Daoy (cell line): Measurements from ENCODE around the gene C16orf54. TPM values are rescaled to one million over a fixed set of nuclear protein-coding genes. Genes with fewer than 3 reads are reported as not detected.
"Not testable (repeated sequence)": the region's sequence is repeated elsewhere in the genome, so short reads cannot be mapped to it uniquely, and the experiment has no call there.

Experiments
- DNase-seq: peaks from one replicate; pipeline ENCODE4 v3.0.0-alpha.2; 2015; ENCODE audit warnings: low read depth
- total RNA-seq: library from RNA; depleted of rRNA; stranded (reverse); fragments of >200 nt; shearing (Covaris generic); gene quantifications from 2 replicates; pipeline ENCODE4 v1.2.3, GENCODE V29; 2014

The C16orf54 gene
- total RNA-seq, 1 experiment from 2014 or later: 0.11 TPM

DNA sequence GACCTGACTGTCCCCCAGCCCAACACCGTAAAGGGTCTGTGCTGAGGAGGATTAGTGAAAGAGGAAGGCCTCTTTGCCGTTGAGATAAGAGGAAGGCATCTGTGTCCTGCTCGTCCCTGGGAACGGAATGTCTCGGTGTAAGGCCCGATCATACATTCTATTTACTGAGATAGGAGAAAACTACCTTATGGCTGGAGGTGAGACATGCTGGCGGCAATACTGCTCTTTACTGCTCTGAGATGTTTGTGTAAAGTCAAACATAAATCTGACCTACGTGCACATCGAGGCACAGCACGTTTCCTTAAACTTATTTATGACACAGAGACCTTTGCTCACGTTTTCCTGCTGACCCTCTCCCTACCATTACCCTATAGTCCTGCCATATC, 5.2 kb downstream of the C16orf54 start:
- DNase-seq: not testable (repeated sequence)

DNA sequence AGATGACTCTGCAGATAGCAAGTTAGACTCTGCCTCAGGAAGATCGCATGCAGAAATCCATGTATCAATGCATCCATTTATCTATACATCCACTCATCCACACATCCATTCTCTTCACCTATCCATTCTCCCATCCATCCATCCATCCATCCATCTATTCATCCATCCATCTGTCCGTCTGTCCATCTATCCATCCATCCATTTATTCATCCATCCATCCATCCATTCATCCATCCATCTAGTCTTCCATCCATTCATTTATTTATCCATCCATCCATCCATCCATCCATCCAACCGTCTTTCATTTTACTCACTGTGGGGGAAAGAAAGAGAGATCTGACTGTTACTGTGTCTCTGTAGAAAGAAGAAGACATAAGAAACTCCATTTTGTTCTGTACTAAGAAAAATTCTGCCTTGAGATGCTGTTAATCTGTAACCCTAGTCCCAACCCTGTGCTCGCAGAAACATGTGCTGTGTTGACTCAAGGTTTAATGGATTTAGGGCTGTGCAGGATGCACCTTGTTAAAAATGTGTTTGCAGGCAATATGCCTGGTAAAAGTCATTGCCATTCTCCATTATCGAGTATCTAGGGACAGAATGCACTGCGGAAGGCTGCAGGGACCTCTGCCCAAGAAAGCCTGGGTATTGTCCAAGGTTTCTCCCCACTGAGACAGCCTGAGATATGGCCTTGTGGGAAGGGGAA, 5.7 kb downstream of the C16orf54 start:
- DNase-seq: not testable (repeated sequence)

DNA sequence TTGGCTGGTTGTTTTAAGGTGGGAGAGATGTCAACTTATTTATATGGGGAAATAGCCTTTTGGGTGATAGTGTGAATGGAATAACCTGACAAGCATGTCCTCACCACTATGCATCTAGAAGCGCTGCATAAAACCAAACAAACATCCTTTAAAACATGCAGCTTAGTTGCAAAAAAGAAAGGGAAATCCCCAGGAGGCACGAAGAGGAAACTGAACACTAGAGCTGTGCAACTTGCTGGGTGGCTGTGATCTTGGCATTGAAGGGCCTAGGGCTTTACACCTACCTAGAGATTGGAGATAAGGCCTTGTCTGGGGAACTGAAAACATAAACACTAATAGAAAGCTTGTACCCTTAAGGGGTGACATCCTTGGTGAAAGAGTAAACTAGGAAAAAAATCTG, 7.3 kb downstream of the C16orf54 start:
- no peak for DNase-seq

DNA sequence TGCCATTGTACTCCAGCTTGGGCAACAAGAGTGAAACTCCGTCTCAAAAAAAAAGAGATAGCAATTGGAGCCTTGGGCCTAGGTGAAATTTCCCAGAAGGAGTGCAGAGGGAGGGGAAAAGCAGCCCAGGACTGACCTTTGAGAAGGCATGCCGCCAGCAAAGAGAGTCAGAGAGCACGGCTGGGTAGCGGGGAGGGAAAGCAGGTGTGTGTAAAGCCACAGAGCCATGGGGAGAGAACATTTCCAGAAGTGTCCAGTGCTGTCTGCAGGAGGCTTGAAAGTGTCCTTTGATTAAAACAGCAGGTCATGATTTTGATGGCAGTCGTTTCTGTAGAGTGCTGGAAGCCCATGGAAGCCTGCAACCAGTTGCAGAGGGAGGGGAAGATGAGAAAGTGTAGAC, 8.1 kb downstream of the C16orf54 start:
- no peak for DNase-seq

DNA sequence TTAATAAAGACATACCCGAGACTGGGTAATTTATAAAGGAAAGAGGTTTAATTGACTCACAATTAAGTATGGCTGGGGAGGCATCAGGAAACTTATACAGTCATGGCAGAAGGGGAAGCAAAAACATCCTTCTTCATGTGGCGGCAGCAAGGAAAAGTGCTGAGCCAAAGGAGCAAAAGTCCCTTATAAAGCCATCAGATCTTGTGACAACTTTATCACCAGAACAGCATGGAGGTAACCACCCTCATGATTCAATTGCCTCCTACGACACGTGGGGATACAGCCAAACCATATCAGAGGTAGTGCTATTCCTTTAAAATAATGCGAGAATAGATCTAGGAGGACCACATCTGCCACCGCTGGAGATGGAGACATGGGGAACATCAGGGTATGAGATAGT, 9.0 kb downstream of the C16orf54 start:
- DNase-seq: no peak

DNA sequence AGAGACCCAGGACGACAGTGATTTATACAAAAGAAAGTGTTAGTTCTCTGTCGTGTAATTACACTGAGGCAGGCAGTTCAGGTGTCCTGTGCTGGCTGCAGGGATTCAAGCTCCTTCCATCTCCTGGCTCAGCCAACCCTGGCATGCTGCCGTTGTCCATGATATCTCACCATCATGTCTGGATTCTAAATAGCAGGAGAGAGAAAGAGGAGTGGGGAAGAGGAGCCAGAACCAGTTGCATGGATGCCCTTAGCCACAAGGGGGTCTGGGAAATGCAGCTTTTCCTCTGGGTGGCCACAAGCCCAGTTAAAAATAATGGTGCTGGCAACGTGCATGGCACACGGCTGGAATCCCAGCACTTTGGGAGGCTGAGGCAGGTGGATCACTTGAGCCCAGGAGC, 9.7 kb downstream of the C16orf54 start:
- no peak for DNase-seq

DNA sequence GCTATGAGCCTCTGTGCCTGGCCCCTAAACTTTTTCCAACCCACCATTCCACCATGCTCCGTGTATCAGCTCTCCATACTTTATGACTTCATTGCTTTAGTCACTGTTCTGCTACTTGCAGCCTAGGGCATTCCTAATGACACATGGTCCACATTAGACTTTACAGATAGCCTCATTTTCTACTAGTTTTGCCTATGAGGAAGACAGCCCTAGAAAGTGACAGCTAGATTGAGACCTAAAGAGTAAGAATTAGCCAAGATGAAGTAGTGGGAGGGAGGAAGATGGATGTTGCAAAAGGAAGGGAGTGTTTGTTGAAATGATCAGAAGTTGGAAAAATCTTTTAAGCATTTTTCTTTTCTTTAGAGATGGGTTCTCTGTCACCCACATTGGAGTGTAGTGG, 11.0 kb downstream of the C16orf54 start:
- no peak for DNase-seq

DNA sequence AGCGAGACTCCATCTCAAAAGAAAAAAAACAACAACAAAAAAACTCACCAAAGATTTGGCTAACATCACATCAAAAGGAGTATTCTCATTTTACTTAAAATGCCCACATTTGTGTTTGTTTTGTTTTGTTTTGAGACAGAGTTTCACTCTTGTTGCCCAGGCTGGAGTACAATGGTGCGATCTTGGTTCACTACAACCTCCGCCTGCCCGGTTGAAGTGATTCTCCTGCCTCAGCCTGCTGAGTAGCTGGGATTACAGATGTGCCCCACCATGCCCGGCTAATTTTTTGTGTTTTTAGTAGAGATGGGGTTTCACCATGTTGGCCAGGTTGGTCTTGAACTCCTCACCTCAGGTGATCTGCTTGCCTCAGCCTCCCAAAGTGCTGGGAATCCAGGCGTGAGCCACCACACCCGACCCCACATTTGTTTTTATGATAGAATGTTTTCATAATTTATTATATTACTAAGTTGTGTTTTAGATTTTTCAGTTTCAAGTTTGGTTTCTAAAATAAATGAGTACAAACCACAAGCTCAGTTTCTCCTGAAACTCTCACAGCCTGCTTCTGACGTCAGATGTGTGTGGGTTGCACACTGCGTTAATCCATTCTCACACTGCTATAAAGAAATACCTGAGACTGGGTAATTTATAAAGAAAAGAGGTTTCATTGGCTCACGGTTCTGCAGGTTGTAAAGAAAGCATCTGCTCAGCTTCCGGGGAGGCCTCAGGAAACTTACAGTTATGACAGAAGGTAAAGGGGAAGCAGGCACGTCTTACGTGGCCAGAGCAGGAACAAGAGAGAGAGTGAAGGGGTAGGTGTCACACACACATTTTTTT, 13.8 kb downstream of the C16orf54 start:
- DNase-seq: not testable (repeated sequence)

DNA sequence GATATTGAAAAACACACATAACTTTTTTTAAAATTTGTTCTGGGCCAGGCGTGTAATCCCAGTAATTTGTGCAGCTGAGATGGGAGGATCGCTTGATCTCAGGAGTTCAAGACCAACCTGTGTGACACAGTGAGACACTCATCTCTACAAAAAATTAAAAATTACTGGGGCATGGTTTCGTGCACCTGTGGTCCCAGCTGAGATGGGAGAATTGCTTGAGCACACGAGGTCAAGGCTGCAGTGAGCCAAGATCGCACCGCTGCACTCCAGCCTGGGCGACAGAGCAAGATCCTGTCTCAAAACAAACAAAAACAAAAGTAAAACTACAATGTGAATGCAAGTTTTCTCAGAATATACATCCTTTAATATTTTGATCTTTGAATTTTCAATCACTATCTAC, 15.1 kb downstream of the C16orf54 start:
- DNase-seq: no peak

DNA sequence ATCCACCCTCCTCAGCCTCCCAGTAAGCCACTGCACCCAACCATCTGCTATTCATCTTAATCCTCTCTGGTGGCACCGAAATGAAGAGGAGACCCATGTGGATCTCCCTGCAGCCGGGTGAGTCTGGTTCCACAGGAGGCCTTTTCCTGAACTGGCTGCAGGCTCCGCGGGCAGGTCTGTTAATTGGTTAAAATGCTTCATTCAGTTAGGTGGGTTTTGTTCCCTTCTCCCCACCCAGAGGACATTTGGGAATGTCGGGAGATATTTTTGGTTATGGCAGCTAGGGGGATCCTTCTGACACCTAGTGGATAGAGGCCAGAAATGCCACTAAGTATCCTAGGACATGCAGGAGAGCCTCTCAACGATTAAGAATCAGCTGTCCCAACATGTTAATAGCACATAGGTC, 16.7 kb downstream of the C16orf54 start:
- DNase-seq: peak; percentile 29

DNA sequence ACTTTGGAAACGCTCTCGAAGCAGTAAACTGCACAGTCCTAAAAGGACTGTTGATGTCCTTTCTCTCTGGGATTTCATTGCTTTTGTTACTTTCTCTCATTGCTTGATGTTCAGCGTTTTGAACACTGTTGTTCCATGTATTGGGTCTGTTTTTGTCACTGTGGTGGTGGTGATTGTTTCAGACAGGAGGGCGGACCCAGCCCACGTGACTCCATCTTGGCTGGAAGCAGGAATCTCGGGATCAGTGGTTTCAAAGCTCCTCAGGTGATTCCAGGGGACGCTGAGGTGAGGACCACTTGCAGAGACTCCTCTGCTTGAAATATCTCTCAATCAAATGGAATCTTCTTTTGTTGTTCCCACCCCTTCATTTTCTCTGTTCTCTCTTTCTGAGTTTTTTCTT, 18.3 kb downstream of the C16orf54 start:
- DNase-seq: no peak

DNA sequence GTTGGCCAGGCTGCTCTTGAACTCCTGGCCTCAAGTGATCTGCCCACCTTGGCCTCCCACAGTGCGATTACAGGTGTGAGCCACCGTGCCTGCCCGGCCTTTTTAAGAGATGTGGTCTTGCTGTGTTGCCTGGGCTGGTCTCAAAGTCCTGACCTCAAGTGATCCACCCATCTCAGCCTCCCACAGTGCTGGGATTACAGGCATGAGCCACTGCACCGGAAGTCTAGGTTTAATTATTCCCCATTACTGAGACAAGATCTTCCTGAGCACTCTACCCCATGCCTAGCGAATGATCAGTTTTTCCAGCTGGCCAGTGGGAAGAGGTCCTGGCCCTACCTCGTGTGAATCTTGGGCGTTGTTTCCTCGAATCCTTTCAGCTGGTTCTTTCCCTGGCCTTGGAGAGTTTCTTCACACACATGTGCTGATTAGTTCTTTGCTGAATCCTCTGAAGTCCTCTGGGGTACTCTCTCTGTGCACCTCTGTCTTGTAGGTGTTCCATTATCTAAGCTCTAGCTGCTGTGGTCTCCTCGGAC, 18.9 kb downstream of the C16orf54 start:
- no peak for DNase-seq

DNA sequence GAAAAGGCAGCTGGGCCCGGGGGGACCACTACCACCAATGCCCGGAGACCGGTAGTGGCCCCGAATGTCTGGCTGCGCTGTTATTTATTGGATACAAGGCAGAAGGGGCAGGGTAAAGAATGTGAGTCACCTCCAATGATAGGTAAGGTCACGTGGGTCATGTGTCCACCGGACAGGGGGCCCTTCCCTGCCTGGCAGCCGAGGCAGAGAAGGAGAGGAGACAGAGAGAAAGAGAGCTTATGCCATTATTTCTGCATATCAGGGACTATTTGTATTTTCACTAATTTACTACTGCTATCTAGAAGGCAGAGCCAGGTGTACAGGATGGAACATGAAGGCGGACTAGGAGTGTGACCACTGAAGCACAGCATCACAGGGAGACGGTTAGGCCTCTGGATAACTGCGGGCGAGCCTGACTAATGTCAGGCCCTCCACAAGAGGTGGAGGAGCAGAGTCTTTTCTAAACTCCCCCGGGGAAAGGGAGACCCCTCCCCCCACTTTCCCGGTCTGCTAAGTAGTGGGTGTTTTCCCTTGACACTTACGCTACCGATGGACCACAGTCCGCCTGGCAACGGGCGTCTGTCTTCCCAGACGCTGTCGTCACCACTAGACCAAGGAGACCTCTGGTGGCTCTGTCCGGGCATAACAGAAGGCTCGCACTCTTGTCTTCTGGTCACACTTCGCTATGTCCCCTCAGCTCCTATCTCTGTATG, 24.5 kb downstream of the C16orf54 start:
- peak; percentile 60 for DNase-seq

DNA sequence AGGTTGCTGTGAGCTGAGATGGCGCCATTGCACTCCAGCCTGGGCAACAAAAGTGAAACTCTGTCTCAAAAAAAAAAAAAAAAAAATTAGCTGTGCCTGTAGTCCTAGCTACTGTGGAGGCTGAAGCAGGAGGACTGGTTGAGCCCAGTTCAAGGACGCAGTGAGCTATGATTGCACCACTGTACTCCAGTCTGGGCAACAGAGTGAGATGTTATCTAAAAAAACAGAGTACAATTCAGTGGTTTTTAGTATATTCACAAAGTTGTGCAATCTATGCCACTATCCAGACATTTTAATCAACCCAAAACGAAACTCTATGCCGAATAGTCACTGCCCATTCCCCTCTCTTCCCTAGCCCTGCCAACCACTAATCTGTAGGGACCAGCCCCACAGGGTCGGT, 25.1 kb downstream of the C16orf54 start:
- no peak for DNase-seq

DNA sequence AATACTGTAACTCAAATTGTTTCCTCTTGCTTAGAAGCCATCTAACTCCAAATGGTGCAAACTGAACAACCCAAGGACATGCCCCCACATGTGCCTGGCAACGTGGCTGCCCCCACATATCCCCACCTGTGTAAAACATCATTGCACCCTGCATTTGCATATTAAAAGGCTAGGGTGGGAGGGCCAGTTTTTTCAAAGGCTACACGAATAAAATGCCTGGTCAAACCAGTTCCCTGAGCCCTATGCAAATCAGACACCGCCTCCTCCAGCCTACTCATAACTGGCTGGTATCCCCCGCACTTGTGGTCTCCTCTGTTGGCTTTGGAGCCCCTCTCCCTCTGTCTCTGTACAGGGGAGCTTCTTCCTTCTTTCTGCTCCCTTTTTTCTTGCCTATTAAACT, 26.7 kb downstream of the C16orf54 start:
- no peak for DNase-seq

DNA sequence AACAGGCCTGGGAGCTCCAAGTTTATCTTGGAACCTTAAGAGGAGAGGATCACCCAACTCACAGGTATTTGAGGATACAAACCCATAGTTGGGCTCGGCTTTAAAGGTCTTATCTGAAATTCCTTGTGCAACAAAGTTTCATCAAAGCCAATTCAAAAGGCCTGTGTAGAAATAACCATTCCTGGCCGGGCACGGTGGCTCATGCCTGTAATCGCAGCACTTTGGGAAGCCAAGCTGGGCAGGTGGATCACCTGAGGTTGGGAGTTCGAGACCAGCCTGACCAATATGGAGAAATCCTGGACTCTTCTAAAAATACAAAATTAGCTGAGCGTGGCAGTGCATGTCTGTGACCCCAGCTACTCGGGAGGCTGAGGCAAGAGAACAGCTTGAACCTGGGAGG, 28.7 kb downstream of the C16orf54 start:
- DNase-seq: no peak

DNA sequence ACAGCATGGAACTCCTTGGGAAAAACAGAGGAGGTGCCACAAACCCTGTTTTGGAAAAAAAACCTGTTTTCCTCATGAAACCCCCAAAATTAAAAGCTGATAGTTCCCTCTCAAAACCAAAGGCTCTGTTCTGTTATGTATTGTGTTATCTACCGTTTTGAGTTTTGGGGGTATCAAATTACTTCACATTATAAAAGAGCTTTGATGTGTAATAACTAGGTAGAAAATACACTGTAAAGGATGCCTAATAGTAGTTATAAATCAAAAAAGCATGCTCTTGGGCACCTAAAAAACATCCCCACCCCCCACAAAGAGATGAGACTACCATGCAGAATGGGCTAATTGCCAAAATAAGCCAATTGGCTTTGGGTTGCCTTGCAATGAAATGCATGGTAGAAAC, 30.8 kb downstream of the C16orf54 start:
- DNase-seq: no peak

DNA sequence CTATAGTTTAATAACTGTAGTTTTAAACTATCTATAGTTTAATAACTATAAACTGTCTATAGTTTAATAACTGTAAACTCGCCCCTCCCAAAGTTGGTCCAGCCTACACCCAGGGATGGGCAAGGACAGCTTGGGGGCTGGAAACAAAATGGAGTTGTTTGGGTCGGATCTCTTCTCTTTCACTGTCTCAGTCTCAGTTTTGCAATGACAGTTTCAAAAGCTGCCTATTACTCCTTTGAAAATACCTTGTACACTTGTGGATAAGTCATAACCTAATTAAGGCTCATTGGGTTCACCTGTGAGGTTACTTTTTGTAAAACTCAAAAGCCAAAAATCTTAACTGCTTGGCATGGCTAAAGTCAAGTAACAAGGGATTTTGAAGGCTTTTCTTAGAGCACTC, 31.4 kb downstream of the C16orf54 start:
- no peak for DNase-seq

DNA sequence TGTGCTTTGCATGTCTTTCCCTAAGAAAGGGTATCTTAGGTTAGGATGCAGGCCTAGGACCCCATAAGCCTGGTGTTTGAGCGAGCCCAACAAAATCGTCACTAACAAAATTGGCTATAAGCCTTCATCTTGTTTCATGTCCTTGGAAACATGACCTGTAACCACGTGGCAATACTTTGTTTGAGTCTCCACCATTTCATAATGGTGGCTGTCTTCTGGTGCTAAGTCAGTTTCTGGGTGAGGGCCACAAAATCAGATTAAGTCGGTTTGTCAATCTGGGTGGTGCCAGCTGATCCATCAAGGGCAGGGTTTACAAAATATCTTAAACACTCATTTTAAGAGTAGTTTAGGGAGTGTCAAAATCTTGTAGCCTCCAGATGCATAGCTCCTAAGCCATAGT, 33.0 kb downstream of the C16orf54 start:
- no peak for DNase-seq

DNA sequence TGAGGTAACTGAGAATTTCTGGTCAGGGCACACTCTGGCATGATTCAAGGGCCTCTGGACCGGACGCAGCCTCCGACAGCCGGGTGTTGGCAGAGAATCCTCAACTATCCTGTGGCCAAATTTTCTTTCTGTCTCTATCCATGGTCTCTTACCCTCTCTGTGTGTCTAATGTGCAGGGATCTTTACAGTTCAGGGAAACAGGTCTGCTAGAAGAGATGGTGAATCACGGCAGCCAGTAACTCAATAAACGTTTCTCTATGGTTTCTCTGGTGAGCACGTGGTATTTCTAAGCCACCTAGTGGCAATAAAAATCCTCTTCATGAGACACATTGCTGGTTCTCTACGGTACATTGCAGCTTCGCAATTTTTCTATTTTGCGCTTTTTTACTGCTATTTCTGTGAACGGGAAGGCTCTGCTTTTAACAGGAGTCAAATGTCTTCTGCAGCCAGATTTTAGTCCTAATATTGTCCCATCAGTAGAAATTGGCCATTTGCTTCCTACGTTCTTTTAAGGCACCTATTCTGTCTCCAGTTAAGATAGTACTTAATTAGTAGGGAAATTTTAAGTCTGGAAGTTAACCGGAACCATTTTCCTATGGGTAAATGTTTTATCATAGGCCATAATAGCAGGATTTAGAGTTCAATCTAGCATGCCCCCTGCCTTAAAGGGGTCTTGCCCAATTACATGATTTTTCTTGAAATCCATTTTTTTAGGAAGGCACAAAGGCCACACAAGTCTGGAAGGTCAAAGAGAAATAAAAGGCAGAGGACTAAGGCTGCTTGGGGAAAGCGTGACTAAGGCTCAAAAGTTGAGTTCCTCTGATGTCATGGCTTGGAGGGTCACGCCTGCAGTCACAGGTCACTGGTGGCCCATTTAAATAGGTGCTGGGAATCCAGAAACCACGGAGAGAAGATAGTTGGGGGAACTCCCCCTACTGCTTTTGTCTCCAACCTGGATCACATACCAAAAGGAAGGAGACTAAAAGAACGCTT, 35.3 kb downstream of the C16orf54 start:
- peak; percentile 49 for DNase-seq

DNA sequence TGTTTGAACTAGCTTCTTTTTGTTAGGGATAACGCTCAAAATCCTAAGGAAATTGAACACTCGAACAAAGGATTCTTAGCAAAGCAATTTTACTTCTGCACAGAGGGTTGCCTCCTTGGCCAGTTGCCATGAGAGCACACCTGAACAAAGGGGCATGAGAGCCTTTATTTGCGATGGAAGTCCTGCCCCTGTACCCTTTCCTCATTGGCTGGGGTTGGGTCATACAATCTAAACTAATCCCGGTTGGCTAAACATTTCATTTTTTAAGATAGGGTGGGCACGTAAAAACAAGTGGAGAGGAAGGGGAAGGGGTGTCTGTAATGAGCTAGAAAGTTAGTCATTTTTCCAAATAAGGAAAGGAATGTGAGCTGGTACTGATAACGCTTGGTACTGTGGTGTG, 36.1 kb downstream of the C16orf54 start:
- not testable (repeated sequence) for DNase-seq
